ENCODE data around the gene UBQLNL. TPM values are rescaled to one million over a fixed set of nuclear protein-coding genes. Genes with fewer than 3 reads are reported as not detected.

Gene UBQLNL, protein sequence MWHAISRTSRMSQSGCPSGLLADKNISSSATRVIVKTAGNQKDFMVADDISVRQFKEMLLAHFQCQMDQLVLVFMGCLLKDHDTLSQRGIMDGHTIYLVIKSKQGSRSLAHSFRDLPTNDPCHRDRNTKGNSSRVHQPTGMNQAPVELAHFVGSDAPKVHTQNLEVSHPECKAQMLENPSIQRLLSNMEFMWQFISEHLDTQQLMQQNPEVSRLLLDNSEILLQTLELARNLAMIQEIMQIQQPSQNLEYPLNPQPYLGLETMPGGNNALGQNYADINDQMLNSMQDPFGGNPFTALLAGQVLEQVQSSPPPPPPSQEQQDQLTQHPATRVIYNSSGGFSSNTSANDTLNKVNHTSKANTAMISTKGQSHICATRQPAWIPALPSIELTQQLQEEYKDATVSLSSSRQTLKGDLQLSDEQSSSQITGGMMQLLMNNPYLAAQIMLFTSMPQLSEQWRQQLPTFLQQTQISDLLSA
- 0.29 and 0.36 TPM in 2 replicates for total RNA-seq

DNA sequence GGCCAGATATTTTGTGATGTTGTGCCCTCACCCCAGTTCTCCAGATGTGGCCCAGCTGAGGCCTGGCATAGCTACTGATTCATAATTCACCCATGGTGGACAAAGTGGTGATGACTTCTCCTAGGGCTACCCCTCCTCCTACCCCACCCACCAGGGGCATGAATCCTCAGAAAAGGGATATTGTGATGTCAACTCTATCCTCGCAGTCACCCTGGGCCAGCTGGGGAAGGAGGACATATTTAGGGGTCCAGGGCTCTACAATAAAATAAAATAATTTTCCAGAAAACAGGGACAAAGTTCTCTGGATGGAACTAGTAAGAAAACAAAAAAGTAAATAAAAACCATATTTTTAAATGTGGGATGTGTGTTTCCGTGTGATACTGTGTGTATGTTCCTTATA, at the start of gene UBQLNL:
Gene UBQLNL (minus strand): TSS at position 101 of the 400 bp plus-strand sequence. CDS start 258 bp downstream, outside the sequence.
- Histone ChIP-seq H3K27ac (ENCODE audit: low read depth, low read length) (no peak within 1 kb of the TSS), H2AFZ (ENCODE audit: low read length) (no peak within 1 kb of the TSS), H3K4me2 (ENCODE audit: insufficient read depth, low read length) (no peak within 1 kb of the TSS), H3K79me2 (ENCODE audit: insufficient read depth, low read length) (no peaks in the 10 kb centered on the region), H3K4me1 (ENCODE audit: insufficient read depth, low read length) (no peaks in the 10 kb centered on the region), H4K20me1 (ENCODE audit: insufficient read depth, low read length) (no peaks in the 10 kb centered on the region), H3K36me3 (ENCODE audit: insufficient read depth, low read length) (no peaks in the 10 kb centered on the region), H3K4me3 (ENCODE audit: insufficient read depth, low read length) (no peak within 1 kb of the TSS), H3K9me3 (ENCODE audit: low read depth, low read length) (no peaks in the 10 kb centered on the region), H3K27me3 (ENCODE audit: insufficient read depth, low read length) (no peaks in the 10 kb centered on the region)
- DNase-seq (ENCODE audit: insufficient read length, low spot score, missing footprints), result no peak
- TF ChIP-seq, protein P1, sequence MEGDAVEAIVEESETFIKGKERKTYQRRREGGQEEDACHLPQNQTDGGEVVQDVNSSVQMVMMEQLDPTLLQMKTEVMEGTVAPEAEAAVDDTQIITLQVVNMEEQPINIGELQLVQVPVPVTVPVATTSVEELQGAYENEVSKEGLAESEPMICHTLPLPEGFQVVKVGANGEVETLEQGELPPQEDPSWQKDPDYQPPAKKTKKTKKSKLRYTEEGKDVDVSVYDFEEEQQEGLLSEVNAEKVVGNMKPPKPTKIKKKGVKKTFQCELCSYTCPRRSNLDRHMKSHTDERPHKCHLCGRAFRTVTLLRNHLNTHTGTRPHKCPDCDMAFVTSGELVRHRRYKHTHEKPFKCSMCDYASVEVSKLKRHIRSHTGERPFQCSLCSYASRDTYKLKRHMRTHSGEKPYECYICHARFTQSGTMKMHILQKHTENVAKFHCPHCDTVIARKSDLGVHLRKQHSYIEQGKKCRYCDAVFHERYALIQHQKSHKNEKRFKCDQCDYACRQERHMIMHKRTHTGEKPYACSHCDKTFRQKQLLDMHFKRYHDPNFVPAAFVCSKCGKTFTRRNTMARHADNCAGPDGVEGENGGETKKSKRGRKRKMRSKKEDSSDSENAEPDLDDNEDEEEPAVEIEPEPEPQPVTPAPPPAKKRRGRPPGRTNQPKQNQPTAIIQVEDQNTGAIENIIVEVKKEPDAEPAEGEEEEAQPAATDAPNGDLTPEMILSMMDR (IDR thresholded peaks at IDR 0.05; ENCODE audit: extremely low read depth, low read depth, low read length), result no peak

DNA sequence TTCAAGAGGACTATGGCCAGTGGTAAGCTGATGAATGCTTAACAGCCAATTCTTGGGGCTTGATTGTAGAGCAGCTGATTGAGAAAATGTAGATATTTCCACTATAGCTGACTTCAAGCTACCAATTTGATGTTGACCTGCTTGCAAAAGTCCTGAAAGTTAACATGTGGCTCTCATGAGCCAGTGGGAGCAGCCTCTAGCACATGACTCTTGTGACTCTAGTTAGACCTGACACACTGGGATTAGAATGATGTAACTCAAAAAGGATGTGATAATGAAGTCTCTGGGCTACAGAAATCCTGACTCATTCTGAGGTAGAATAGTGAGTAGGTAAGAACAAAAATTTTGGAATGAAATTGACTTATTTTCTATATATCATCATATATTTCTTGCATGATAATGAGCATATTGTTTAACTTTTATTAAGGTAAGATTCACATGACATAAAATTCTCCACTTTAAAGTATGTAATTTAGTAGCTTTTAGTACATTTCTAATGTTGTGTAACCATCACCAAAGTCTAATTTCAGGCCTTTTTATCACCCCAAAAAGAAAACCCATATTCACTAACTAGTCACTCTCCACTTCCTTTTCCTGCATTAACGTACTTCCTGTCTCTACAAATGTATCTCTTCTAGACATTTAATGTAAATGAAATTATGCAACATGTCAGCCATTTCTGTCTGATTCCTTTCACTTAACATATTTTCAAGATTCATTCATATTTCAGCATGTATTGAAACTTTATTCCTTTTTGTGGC, 47.9 kb upstream of the UBQLNL start:
- H3K4me2 ChIP-seq (ENCODE audit: insufficient read depth, low read length), result no peak overlapping the region

DNA sequence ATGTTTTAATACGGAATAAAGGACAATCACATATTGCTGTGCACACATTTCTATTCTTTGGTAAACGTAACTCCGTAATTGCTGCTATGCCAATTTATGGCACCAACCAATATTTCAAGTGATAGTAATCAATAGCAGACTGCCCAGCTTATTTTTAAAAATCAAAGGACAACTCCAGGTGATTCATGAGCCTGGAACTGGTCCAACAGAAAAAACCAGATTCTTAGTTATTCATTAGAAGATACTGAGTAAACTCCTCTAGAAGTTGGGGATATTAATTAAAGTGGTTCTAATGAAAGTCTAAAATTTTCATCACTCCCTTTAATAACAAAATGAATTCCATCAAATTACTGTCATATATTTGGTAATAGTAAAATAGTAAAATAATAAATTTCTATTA, 41.3 kb upstream of the UBQLNL start:
- H3K4me3 ChIP-seq (ENCODE audit: insufficient read depth, low read length), result no peak overlapping the region
- no peak overlapping the region for H2AFZ ChIP-seq (ENCODE audit: low read length)
- no peaks in the 10 kb centered on the region for H3K4me1 ChIP-seq (ENCODE audit: insufficient read depth, low read length)
- H3K27me3 ChIP-seq (ENCODE audit: insufficient read depth, low read length), result peaks cover 4% of the 10 kb centered on the region
- no peaks in the 10 kb centered on the region for H4K20me1 ChIP-seq (ENCODE audit: insufficient read depth, low read length)
- no peak overlapping the region for H3K4me2 ChIP-seq (ENCODE audit: insufficient read depth, low read length)
- H3K27ac ChIP-seq (ENCODE audit: low read depth, low read length), result no peak overlapping the region
- TF ChIP-seq, protein P1 (IDR thresholded peaks at IDR 0.05; ENCODE audit: extremely low read depth, low read depth, low read length), result no peak
- no peaks in the 10 kb centered on the region for H3K36me3 ChIP-seq (ENCODE audit: insufficient read depth, low read length)
- no peak for DNase-seq (ENCODE audit: insufficient read length, low spot score, missing footprints)
- no peaks in the 10 kb centered on the region for H3K79me2 ChIP-seq (ENCODE audit: insufficient read depth, low read length)
- no peaks in the 10 kb centered on the region for H3K9me3 ChIP-seq (ENCODE audit: low read depth, low read length)

More for the DNA sequence above, 47.9 kb upstream of the UBQLNL start:
- Histone ChIP-seq H4K20me1 (ENCODE audit: insufficient read depth, low read length) (no peaks in the 10 kb centered on the region), H3K9me3 (ENCODE audit: low read depth, low read length) (no peaks in the 10 kb centered on the region), H3K4me3 (ENCODE audit: insufficient read depth, low read length) (no peak overlapping the region), H2AFZ (ENCODE audit: low read length) (no peak overlapping the region), H3K4me1 (ENCODE audit: insufficient read depth, low read length) (no peaks in the 10 kb centered on the region), H3K36me3 (ENCODE audit: insufficient read depth, low read length) (no peaks in the 10 kb centered on the region), H3K27ac (ENCODE audit: low read depth, low read length) (no peak overlapping the region), H3K79me2 (ENCODE audit: insufficient read depth, low read length) (no peaks in the 10 kb centered on the region), H3K27me3 (ENCODE audit: insufficient read depth, low read length) (no peaks in the 10 kb centered on the region)
- DNase-seq (ENCODE audit: insufficient read length, low spot score, missing footprints), result no peak
- TF ChIP-seq, protein P1 (IDR thresholded peaks at IDR 0.05; ENCODE audit: extremely low read depth, low read depth, low read length), result no peak

All from osteoblast (primary cell).